ENCODE measurements around the gene LTBP3. TPM values are rescaled to one million over a fixed set of nuclear protein-coding genes. Genes with fewer than 3 reads are reported as not detected.
A peak's percentile ranks its signal among the peaks of the same experiment; 100 is the strongest.

Gene LTBP3
- total and polyA plus RNA-seq, 9 of the 15 experiments (the other 6 are each of a cell fraction or from before 2014, with no cell fraction given): 0.06 to 20.5 (median 4.8) TPM

DNA sequence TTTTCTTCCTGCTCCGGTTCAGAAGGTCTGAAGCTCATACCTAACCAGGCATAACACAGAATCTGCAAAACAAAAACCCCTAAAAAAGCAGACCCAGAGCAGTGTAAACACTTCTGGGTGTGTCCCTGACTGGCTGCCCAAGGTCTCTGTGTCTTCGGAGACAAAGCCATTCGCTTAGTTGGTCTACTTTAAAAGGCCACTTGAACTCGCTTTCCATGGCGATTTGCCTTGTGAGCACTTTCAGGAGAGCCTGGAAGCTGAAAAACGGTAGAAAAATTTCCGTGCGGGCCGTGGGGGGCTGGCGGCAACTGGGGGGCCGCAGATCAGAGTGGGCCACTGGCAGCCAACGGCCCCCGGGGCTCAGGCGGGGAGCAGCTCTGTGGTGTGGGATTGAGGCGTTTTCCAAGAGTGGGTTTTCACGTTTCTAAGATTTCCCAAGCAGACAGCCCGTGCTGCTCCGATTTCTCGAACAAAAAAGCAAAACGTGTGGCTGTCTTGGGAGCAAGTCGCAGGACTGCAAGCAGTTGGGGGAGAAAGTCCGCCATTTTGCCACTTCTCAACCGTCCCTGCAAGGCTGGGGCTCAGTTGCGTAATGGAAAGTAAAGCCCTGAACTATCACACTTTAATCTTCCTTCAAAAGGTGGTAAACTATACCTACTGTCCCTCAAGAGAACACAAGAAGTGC lies 60.0 kb downstream of the LTBP3 start (continued):
- TF ChIP-seq ETS1 (conservative IDR thresholded peaks at IDR 0.05; ENCODE audit: control insufficient read depth, low read depth, low read length) (peak; percentile 42; the same call in 1 of the 2 replicates), ARID2 (IDR thresholded peaks at IDR 0.05) (0 out of 2 replicates have a peak, but pooled peaks have one; percentile 2), ZNF695 (CRISPR knock-in tag; IDR thresholded peaks at IDR 0.05) (0 out of 2 replicates have a peak, but pooled peaks have one; percentile 27), ZC3H4 (CRISPR knock-in tag; IDR thresholded peaks at IDR 0.05; ENCODE audit: borderline replicate concordance) (peak; percentile 70), LEF1 (IDR thresholded peaks at IDR 0.05) (no peak), FOXK1 (CRISPR knock-in tag; IDR thresholded peaks at IDR 0.05; ENCODE audit: borderline replicate concordance) (no peak), CREB5 (CRISPR knock-in tag; IDR thresholded peaks at IDR 0.05) (no peak), RBM15 (IDR thresholded peaks at IDR 0.05; ENCODE audit: insufficient read depth, low read length) (no peak), CHD1 (IDR thresholded peaks at IDR 0.05; ENCODE audit: low read length) (peak; percentile 93), YY1 (IDR thresholded peaks at IDR 0.05; ENCODE audit: borderline replicate concordance in 1 of 3, control insufficient read depth in 1 of 3, extremely low read depth in 1 of 3, insufficient read depth in 3 of 3, insufficient read length in 1 of 3, insufficient replicate concordance in 2 of 3, low read depth in 1 of 3, low read length in 2 of 3) (peak; percentile 77 to 95 (median 86)), BRD9 (IDR thresholded peaks at IDR 0.05; ENCODE audit: low read depth, partially characterized antibody) (peak; percentile 85), TAF1 (IDR thresholded peaks at IDR 0.05; ENCODE audit: control insufficient read depth, extremely low read depth, insufficient read depth, low read length, severe bottlenecking) (peak; percentile 48), ATF4 (CRISPR knock-in tag; IDR thresholded peaks at IDR 0.05) (peak; percentile 80; the same call in 1 of the 2 replicates), RBM22 (IDR thresholded peaks at IDR 0.05; ENCODE audit: low read depth, low read length, poor library complexity, severe bottlenecking) (peak; percentile 65), ZNF354B (CRISPR knock-in tag; IDR thresholded peaks at IDR 0.05) (no peak), ZNF551 (CRISPR knock-in tag; IDR thresholded peaks at IDR 0.05) (0 out of 2 replicates have a peak, but pooled peaks have one; percentile 3), BRD4 (IDR thresholded peaks at IDR 0.05) (0 out of 2 replicates have a peak, but pooled peaks have one; percentile 41), JUND (IDR thresholded peaks at IDR 0.05; ENCODE audit: borderline replicate concordance, low read depth, low read length) (peak; percentile 31; the same call in 1 of the 2 replicates), JUND (tag; IDR thresholded peaks at IDR 0.05; ENCODE audit: borderline replicate concordance, low read depth, low read length) (no peak), ATF7 (IDR thresholded peaks at IDR 0.05) (0 out of 2 replicates have a peak, but pooled peaks have one; percentile 63), SMAD2 (IDR thresholded peaks at IDR 0.05; ENCODE audit: low read depth, low read length) (no peak)
- TF ChIP-seq, protein P1, sequence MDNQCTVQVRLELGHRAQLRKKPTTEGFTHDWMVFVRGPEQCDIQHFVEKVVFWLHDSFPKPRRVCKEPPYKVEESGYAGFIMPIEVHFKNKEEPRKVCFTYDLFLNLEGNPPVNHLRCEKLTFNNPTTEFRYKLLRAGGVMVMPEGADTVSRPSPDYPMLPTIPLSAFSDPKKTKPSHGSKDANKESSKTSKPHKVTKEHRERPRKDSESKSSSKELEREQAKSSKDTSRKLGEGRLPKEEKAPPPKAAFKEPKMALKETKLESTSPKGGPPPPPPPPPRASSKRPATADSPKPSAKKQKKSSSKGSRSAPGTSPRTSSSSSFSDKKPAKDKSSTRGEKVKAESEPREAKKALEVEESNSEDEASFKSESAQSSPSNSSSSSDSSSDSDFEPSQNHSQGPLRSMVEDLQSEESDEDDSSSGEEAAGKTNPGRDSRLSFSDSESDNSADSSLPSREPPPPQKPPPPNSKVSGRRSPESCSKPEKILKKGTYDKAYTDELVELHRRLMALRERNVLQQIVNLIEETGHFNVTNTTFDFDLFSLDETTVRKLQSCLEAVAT (IDR thresholded peaks at IDR 0.05): peak; percentile 6 to 16; a peak in 3 of 4 replicates
